GM12864 (cell line): ENCODE measurements around the gene IRF6.

ENCODE experiments used
- DNase-seq: peaks from one replicate; pipeline ENCODE4 v3.0.0-alpha.2; 2011; ENCODE audit warnings: low read depth
- H3K4me3 ChIP-seq: 2 replicates; pipeline ENCODE4 v1.5.1; 2011; ENCODE audit warnings: mild to moderate bottlenecking, low read depth, low read length, control low read depth
- TF ChIP-seq, protein P1 (sequence below): IDR thresholded peaks from 2 replicates; pipeline ENCODE4 v1.5.1; 2011; ENCODE audit warnings: low read depth, mild to moderate bottlenecking, moderate library complexity, low read length, control low read depth, inconsistent platforms; ENCODE audit errors: missing control alignments

Gene IRF6

DNA sequence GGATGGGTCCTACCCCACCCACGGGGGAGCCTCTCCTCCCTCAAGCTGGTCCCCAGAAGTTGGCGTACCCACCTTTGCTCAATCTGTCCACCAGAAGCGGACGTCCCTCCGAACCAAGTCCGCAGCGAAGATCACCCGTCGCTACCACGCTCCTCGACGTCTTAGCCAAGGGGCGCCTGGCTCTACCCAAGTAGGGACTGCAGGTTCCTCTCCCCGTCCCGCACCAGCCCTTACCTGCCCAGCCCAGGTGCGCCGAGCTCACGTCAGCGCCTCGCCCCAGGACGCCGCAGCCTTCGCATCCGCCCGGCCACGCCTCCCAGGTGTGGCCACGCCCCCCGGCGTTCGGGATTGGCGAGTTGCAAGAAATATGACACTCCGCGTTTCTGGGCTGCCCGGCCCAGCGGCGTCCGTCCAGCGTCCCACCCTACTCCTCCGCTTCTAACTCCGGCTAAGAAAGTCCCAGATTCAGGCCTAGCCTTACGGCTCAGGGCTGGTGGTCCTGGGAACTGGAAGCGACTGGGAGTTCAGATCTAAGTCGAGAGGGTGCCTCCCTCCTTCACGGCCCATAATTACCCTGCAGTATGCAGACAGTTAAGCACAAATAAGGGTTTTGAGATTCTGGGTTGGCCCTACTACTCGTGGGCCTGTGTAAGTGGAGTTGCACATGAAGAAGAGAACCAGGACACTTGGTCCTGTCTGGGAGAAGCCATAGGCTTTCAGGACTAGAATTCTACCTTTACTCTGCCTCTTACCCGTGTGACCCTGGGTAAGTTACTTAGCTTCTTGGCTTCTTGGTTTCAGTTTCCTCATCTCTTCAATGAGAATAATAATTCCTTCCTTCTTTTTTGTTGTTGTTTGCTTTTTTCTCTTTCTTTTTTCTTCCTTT, at the start of gene IRF6:
TSS of gene IRF6 (minus strand) at position 268 of the 886 bp plus-strand sequence. CDS start 4,729 bp downstream, outside the sequence.
- TF ChIP-seq, protein P1, sequence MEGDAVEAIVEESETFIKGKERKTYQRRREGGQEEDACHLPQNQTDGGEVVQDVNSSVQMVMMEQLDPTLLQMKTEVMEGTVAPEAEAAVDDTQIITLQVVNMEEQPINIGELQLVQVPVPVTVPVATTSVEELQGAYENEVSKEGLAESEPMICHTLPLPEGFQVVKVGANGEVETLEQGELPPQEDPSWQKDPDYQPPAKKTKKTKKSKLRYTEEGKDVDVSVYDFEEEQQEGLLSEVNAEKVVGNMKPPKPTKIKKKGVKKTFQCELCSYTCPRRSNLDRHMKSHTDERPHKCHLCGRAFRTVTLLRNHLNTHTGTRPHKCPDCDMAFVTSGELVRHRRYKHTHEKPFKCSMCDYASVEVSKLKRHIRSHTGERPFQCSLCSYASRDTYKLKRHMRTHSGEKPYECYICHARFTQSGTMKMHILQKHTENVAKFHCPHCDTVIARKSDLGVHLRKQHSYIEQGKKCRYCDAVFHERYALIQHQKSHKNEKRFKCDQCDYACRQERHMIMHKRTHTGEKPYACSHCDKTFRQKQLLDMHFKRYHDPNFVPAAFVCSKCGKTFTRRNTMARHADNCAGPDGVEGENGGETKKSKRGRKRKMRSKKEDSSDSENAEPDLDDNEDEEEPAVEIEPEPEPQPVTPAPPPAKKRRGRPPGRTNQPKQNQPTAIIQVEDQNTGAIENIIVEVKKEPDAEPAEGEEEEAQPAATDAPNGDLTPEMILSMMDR, result no peak
- H3K4me3 ChIP-seq, result peak within 1 kb of the TSS; percentile 39
- DNase-seq, result no peak

DNA sequence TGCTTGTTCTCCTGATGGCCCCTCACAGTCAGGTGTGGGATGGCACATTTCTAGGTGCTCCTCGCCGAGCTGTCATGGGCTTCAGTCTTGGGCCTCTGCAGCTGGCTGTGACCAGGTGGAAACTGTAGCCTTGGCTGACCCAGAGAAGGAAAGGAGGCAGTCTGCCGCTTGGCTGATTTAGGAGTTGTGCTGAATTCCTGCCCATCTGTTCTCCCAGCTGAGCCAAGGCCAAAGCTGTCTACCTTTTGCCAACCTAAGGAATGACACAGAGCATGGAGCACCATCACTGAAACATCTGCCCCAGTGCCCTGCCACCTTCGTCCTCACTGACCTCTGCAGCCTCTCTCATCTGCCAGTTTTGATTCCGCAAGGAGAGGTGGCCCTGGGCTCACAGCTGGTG, 49.7 kb upstream of the IRF6 start:
- H3K4me3 ChIP-seq, result no peak overlapping the region
- no peak for DNase-seq
- TF ChIP-seq, protein P1, result no peak

DNA sequence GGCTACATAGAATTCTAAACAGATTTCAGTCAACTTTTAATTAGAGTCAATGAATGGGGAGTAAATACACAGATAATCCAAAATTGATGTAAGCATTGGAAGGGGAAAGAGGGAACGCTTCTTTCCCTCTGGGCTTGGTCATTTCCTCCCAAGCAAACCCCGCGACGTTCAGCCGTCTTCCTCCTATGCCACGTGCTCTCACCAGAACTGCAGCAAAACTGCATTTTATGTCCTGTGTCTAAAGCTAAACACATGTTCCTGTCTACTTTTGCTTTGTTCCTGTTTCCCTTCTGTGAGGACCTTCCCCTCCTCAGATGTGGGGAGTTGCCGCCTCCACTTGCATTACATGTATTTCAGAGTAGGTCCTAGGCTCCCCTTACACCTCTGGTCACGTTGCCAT, 49.1 kb upstream of the IRF6 start:
- no peak overlapping the region for H3K4me3 ChIP-seq
- TF ChIP-seq, protein P1, result no peak
- no peak for DNase-seq

DNA sequence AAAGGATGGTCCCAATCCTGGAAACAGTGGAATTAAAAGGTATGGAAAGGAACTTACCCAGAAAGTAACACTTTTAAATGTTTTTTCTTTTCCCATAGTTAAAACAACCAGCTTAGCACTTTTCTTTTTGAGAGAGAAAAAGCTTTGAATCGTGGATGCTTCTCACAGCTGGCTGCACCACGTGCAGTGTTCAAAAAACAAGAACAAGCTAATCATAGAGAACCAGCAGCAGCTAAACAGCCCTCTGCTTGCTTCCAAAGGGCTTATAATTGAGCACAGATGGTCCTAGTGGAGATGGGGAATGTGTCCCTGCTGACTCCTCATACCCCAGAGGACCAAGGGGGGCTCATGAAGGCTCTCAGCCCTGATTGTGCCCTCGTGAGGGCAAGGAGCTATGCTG, 48.3 kb upstream of the IRF6 start:
- TF ChIP-seq, protein P1, result no peak
- H3K4me3 ChIP-seq, result no peak overlapping the region
- no peak for DNase-seq

DNA sequence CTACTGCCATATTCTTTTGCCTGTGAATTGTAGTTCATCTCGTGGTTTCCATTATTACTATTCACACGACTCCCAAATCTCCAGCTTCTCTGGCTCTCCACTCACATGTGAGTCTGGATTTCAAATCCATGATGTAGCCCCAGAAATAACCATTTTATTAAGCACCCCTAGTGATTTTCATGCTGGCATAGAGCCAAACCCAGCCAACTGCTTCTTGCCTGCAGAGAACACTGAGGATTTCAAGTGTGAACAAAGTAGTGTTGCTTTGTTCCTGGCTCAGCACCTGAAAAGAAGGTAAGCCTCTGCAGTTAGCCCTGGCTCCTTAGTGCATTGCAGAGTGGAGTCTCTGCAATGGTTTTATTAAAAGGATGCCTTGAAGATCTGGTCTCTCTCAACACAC, 47.7 kb upstream of the IRF6 start:
- TF ChIP-seq, protein P1, result no peak
- no peak for DNase-seq
- no peak overlapping the region for H3K4me3 ChIP-seq

DNA sequence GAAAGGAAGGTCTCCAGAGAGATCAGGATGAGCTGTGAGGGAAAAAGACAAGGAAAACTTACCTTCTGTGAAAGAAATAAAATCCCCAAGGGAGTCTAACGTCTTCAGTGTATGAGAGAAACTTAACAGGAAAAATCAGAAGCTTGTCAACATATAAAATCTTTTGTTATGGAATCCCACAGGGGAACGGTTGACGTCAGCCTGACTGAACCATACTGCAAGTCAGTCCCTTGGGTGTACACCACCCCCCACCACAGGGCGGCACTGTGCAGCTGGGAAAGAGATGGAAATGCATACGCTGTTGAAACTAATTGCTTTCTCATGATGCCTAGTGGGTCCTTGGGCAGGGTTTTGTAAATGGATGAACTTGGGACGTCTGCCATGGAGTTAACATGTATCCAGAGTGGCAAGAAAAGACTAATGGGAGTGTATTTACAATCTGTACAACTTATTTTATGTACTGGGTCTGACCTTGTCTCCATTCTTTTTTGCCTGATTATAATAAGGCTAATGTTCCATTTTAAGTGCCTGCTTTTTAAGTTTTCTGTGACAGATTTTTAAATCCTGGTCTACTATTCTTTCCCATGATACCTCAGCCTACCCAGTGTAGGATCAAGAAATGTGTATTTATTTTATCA, 44.5 kb upstream of the IRF6 start:
- TF ChIP-seq, protein P1, result peak; percentile 83
- no peak for DNase-seq
- H3K4me3 ChIP-seq, result no peak overlapping the region
